Transverse colon (tissue), 4 donors: Measurements from ENCODE around the gene CYSRT1.

Source experiments
- CTCF ChIP-seq, 5 experiments: fragments of 200-600 bp in 3 of 5; fragments of 450-650 bp in 2 of 5; sonication (generic) in 3 of 5; IDR thresholded peaks; 1 replicate in 2 of 5; 2 replicates in 3 of 5; pipeline ENCODE4 v1.5.1; 2016 to 2017; ENCODE audit warnings: antibody characterized with exemption in 5 of 5, inconsistent platforms in 3 of 5, mild to moderate bottlenecking in 2 of 5, moderate library complexity in 1 of 5
- EP300 ChIP-seq: sonication (generic); formaldehyde crosslinking; IDR thresholded peaks from one replicate; pipeline ENCODE4 v1.6.1; 2017; ENCODE audit warnings: antibody characterized with exemption, low read depth
- POLR2A ChIP-seq: fragments of 450-650 bp; IDR thresholded peaks from one replicate; pipeline ENCODE4 v1.6.1; 2016; ENCODE audit warnings: antibody characterized with exemption, mild to moderate bottlenecking, moderate library complexity
- POLR2AphosphoS5 ChIP-seq, 3 donors: sonication (generic); formaldehyde crosslinking; IDR thresholded peaks; one replicate each; pipeline ENCODE4 v1.6.1; 2016; ENCODE audit warnings: antibody characterized with exemption in 3 of 3

GRCh38 chr9:137175345-137175961 lies 49.5 kb upstream of the CYSRT1 start:
- no peak for TF ChIP-seq CTCF (IDR thresholded peaks at IDR 0.05)
- no peak for TF ChIP-seq POLR2A
- no peak for TF ChIP-seq POLR2AphosphoS5 (IDR thresholded peaks at IDR 0.05)
- TF ChIP-seq EP300: no peak
